T follicular helper cell (primary cell): ENCODE measurements around the gene CPEB2.
"Not testable (repeated sequence)": the region's sequence is repeated elsewhere in the genome, so short reads cannot be mapped to it uniquely, and the experiment has no call there.

ENCODE experiments used
- DNase-seq: peaks from one replicate; pipeline ENCODE4 v3.0.0-alpha.2; 2020; ENCODE audit warnings: low read depth

CPEB2 gene

GRCh38 chr4:15043922-15044321 lies 41.6 kb downstream of the CPEB2 start:
- DNase-seq, result no peak

- no peak for DNase-seq
Observed at GRCh38 chr4:15054541-15054940, 52.3 kb downstream of the CPEB2 start.

GRCh38 chr4:15060213-15060612 lies 57.9 kb downstream of the CPEB2 start:
- DNase-seq, result no peak

GRCh38 chr4:15063341-15063740 lies 61.1 kb downstream of the CPEB2 start:
- no peak for DNase-seq

GRCh38 chr4:15065516-15065915 lies 63.2 kb downstream of the CPEB2 start:
- DNase-seq, result no peak

GRCh38 chr4:15066140-15066539 lies 63.9 kb downstream of the CPEB2 start:
- no peak for DNase-seq

- no peak for DNase-seq
Observed at GRCh38 chr4:15068298-15068697, 66.0 kb downstream of the CPEB2 start.

- no peak for DNase-seq
Observed at GRCh38 chr4:15075875-15076274, 73.6 kb downstream of the CPEB2 start.

GRCh38 chr4:15077969-15078368 lies 75.7 kb downstream of the CPEB2 start:
- no peak for DNase-seq

- DNase-seq, result no peak
Observed at GRCh38 chr4:15078682-15079642, 76.7 kb downstream of the CPEB2 start.

GRCh38 chr4:15084780-15085179 lies 82.5 kb downstream of the CPEB2 start:
- DNase-seq, result no peak

- not testable (repeated sequence) for DNase-seq
Observed at GRCh38 chr4:15085762-15086161, 83.5 kb downstream of the CPEB2 start.

- not testable (repeated sequence) for DNase-seq
Observed at GRCh38 chr4:15086259-15086658, 84.0 kb downstream of the CPEB2 start.

- DNase-seq, result no peak
Observed at GRCh38 chr4:15088394-15089035, 86.2 kb downstream of the CPEB2 start.

- DNase-seq, result no peak
Observed at GRCh38 chr4:15089979-15090378, 87.7 kb downstream of the CPEB2 start.

GRCh38 chr4:15100380-15100779 lies 98.1 kb downstream of the CPEB2 start:
- no peak for DNase-seq

GRCh38 chr4:15100994-15101695 lies 98.9 kb downstream of the CPEB2 start:
- no peak for DNase-seq

- DNase-seq, result no peak
Observed at GRCh38 chr4:15104825-15105224, 102.5 kb downstream of the CPEB2 start.

- no peak for DNase-seq
Observed at GRCh38 chr4:15106399-15106798, 104.1 kb downstream of the CPEB2 start.

- no peak for DNase-seq
Observed at GRCh38 chr4:15109600-15109999, 107.3 kb downstream of the CPEB2 start.

GRCh38 chr4:15110120-15110571 lies 107.9 kb downstream of the CPEB2 start:
- no peak for DNase-seq

- DNase-seq, result no peak
Observed at GRCh38 chr4:15116509-15117079, 114.3 kb downstream of the CPEB2 start.
